GM12891 (cell line): ENCODE measurements around the gene POLA2.
"Not testable (repeated sequence)": the region's sequence is repeated elsewhere in the genome, so short reads cannot be mapped to it uniquely, and the experiment has no call there.

Experiments
- POLR2A ChIP-seq: IDR thresholded peaks from 2 replicates; pipeline ENCODE4 v1.6.1; 2011; ENCODE audit warnings: low read depth, low read length, control low read depth
- POLR2AphosphoS5 ChIP-seq: IDR thresholded peaks from 2 replicates; pipeline ENCODE4 v1.6.1; 2011; ENCODE audit warnings: low read depth, low read length, control low read depth
- POU2F2 ChIP-seq: IDR thresholded peaks from 2 replicates; pipeline ENCODE4 v1.6.1; 2011; ENCODE audit warnings: low read depth, mild to moderate bottlenecking, control low read depth, low read length, moderate library complexity
- SPI1 ChIP-seq: IDR thresholded peaks from 2 replicates; pipeline ENCODE4 v1.6.1; 2011; ENCODE audit warnings: low read depth, low read length, control low read depth
- TAF1 ChIP-seq: IDR thresholded peaks from 2 replicates; pipeline ENCODE4 v1.6.1; 2011; ENCODE audit warnings: low read depth, low read length, control low read depth

GRCh38 chr11:65238302-65238701 lies 23.5 kb upstream of the POLA2 start:
- not testable (repeated sequence) for TF ChIP-seq TAF1, POLR2A, POLR2AphosphoS5, SPI1, POU2F2
